Panc1 (cell line): ENCODE measurements around the gene BTBD3. TPM values are rescaled to one million over a fixed set of nuclear protein-coding genes. Genes with fewer than 3 reads are reported as not detected.

Source experiments
- ATAC-seq: fragments of 200-7000 bp; cut with Tn5 transposase; 2 replicates; pipeline ENCODE4 v1.9.1; 2020; ENCODE audit warnings: mild to moderate bottlenecking, moderate library complexity
- BruUV-seq: library from RNA; stranded (reverse); fragments of 400-500 nt; replicated peaks from 2 replicates; lab custom pipeline; 2021; lab: Mats Ljungman, UMichigan
- CTCF ChIA-PET: fragments of 300-600 bp; sonication (Branson Sonifier 250); formaldehyde crosslinking; loops from one replicate; lab custom pipeline; 2022; ENCODE audit warnings: antibody characterized with exemption; lab: Charles Lee
- POLR2A ChIA-PET: fragments of 300-600 bp; sonication (Branson Sonifier 250); formaldehyde crosslinking; loops from one replicate; lab custom pipeline; 2022; ENCODE audit warnings: antibody characterized with exemption; lab: Charles Lee
- DNase-seq: peaks from one replicate; pipeline ENCODE4 v3.0.0-alpha.2; 2010; ENCODE audit warnings: low read depth, low spot score
- H3K27ac ChIP-seq: 2 replicates; pipeline ENCODE4 v1.5.1; 2011; ENCODE audit warnings: mild to moderate bottlenecking, low read length, inconsistent platforms
- H3K27me3 ChIP-seq: fragments of 200-500 bp; sonication (Bioruptor generic); 2 replicates; pipeline ENCODE4 v1.6.0; 2014; ENCODE audit warnings: low read length, inconsistent platforms; ENCODE audit not compliant: control insufficient read depth, insufficient read depth
- H3K36me3 ChIP-seq: fragments of 200-500 bp; sonication (Bioruptor generic); 2 replicates; pipeline ENCODE4 v1.5.1; 2014; ENCODE audit warnings: inconsistent platforms, mild to moderate bottlenecking, low read length, moderate library complexity; ENCODE audit not compliant: control insufficient read depth, insufficient read depth
- H3K4me1 ChIP-seq: 2 replicates; pipeline ENCODE4 v1.5.1; 2011; ENCODE audit warnings: inconsistent platforms, mild to moderate bottlenecking, low read length, moderate library complexity; ENCODE audit not compliant: control insufficient read depth, insufficient read depth
- H3K4me3 ChIP-seq, 2 experiments: 2 replicates each; pipeline ENCODE4 v1.5.1; 2011 to 2012; ENCODE audit warnings: low read depth in 2 of 2, low read length in 2 of 2, mild to moderate bottlenecking in 2 of 2, inconsistent platforms in 1 of 2, moderate library complexity in 1 of 2
- H3K9me3 ChIP-seq: fragments of 200-500 bp; sonication (Bioruptor generic); 2 replicates; pipeline ENCODE4 v1.5.1; 2014; ENCODE audit warnings: low read depth, mild to moderate bottlenecking, inconsistent platforms, low read length, moderate library complexity; ENCODE audit not compliant: control insufficient read depth, insufficient read depth
- POLR2AphosphoS5 ChIP-seq: IDR thresholded peaks from 2 replicates; pipeline ENCODE4 v1.6.1; 2012; ENCODE audit warnings: mild to moderate bottlenecking, low read depth, low read length, moderate library complexity
- SIN3A ChIP-seq: IDR thresholded peaks from 2 replicates; pipeline ENCODE4 v1.6.1; 2012; ENCODE audit warnings: low read depth, mild to moderate bottlenecking, low read length, moderate library complexity, borderline replicate concordance; ENCODE audit not compliant: insufficient read depth
- TCF7L2 ChIP-seq: IDR thresholded peaks from 2 replicates; pipeline ENCODE4 v1.6.1; 2011; ENCODE audit warnings: mild to moderate bottlenecking, low read depth, low read length, inconsistent platforms
- in situ Hi-C: cut with HindIII; loops from 2 replicates; pipeline ENCODE4 v1.10.0; 2016; ENCODE audit warnings: low sequenced_read_pairs, low pct_unique_long_range_greater_than_20kb
- intact Hi-C: fragments of 100-400 bp; cut with micrococcal nuclease; formaldehyde crosslinking; loops from one replicate; pipeline ENCODE4 v1.10.0; 2022; ENCODE audit not compliant: unreplicated experiment
- total RNA-seq: library from RNA; stranded (reverse); gene quantifications from one replicate; pipeline ENCODE4 v1.2.1, GENCODE V29; 2021; ENCODE audit not compliant: unreplicated experiment
- TF ChIP-seq, protein P1 (sequence below), 2 experiments: IDR thresholded peaks; 2 replicates each; pipeline ENCODE4 v1.6.1; 2011 to 2012; ENCODE audit warnings: low read depth in 2 of 2, control low read depth in 1 of 2, low read length in 1 of 2, mild to moderate bottlenecking in 1 of 2, moderate library complexity in 1 of 2; ENCODE audit not compliant: insufficient read depth in 1 of 2
- TF ChIP-seq, protein P2 (sequence below): fragments of 450-650 bp; IDR thresholded peaks from 2 replicates; pipeline ENCODE4 v1.5.1; 2017; ENCODE audit warnings: mild to moderate bottlenecking

Gene BTBD3
- total RNA-seq, 1 experiment from 2014 or later = 27.6 TPM

DNA sequence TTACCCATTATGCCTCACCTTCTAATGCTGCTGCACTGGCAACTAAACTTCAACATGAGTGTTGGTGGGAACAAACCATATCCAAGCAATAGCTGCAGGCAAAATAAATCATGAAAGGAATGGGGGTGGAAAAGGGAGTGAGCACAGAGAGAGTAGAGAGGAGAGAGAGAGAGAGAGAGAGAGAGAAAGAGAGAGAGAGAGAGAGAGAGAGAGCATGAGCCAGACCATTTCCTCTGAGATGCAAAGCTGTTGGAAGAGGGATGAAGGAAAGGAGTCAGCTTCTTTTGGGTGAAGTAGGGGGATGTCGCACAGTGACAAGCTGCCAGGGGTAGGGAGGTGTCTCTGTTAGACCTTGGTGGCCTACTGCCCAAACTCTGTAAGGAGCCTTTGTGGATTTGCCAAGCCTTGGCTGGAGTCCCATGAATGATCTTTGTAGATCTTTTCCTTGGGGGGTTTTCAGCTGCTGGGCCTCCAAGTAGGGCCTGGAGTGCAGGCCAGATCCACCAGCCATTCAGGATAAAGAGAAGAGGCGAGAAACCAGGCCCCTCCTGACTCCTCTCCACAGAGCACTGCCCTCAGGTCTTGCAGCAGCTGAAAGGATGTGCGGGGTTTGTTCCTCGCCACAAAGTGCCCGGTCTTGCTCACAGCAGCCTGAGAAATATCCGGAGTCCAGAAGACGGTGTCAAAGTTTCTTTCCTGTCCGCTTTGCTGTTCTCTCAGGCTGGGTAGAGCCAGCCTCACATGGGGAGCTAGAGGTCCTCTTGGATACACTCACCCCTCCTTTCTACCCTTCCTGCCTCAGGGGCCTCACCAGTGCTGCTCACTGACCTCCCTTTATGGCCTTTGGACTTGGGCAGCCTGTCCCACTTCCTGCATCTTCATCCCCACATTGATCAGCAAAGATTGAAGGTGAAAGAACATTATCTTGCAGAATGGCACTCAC, 17.8 kb downstream of the BTBD3 start:
- in situ Hi-C loops (no loop called here), intact Hi-C loops (no loop called here)
- no peaks in the 10 kb centered on the region for H3K9me3 ChIP-seq
- no peak overlapping the region for H3K4me3 ChIP-seq
- H3K36me3 ChIP-seq = no peaks in the 10 kb centered on the region
- H3K27me3 ChIP-seq = no peaks in the 10 kb centered on the region
- DNase-seq (no peak), ATAC-seq (no peak)
- H3K27ac ChIP-seq = no peak overlapping the region
- CTCF ChIA-PET = interaction anchor here (0.5 kb wide), 1 partner anchor 705 kb away, joined by 3 read pairs; no protein-coding TSS in a partner anchor
- TF ChIP-seq TCF7L2 (no peak), POLR2AphosphoS5 (no peak), SIN3A (no peak)
- TF ChIP-seq, protein P1, sequence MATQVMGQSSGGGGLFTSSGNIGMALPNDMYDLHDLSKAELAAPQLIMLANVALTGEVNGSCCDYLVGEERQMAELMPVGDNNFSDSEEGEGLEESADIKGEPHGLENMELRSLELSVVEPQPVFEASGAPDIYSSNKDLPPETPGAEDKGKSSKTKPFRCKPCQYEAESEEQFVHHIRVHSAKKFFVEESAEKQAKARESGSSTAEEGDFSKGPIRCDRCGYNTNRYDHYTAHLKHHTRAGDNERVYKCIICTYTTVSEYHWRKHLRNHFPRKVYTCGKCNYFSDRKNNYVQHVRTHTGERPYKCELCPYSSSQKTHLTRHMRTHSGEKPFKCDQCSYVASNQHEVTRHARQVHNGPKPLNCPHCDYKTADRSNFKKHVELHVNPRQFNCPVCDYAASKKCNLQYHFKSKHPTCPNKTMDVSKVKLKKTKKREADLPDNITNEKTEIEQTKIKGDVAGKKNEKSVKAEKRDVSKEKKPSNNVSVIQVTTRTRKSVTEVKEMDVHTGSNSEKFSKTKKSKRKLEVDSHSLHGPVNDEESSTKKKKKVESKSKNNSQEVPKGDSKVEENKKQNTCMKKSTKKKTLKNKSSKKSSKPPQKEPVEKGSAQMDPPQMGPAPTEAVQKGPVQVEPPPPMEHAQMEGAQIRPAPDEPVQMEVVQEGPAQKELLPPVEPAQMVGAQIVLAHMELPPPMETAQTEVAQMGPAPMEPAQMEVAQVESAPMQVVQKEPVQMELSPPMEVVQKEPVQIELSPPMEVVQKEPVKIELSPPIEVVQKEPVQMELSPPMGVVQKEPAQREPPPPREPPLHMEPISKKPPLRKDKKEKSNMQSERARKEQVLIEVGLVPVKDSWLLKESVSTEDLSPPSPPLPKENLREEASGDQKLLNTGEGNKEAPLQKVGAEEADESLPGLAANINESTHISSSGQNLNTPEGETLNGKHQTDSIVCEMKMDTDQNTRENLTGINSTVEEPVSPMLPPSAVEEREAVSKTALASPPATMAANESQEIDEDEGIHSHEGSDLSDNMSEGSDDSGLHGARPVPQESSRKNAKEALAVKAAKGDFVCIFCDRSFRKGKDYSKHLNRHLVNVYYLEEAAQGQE (IDR thresholded peaks at IDR 0.05; ENCODE audit: insufficient read depth in 1 of 2, low read depth in 2 of 2, low read length in 1 of 2) = no peak
- TF ChIP-seq, protein P2, sequence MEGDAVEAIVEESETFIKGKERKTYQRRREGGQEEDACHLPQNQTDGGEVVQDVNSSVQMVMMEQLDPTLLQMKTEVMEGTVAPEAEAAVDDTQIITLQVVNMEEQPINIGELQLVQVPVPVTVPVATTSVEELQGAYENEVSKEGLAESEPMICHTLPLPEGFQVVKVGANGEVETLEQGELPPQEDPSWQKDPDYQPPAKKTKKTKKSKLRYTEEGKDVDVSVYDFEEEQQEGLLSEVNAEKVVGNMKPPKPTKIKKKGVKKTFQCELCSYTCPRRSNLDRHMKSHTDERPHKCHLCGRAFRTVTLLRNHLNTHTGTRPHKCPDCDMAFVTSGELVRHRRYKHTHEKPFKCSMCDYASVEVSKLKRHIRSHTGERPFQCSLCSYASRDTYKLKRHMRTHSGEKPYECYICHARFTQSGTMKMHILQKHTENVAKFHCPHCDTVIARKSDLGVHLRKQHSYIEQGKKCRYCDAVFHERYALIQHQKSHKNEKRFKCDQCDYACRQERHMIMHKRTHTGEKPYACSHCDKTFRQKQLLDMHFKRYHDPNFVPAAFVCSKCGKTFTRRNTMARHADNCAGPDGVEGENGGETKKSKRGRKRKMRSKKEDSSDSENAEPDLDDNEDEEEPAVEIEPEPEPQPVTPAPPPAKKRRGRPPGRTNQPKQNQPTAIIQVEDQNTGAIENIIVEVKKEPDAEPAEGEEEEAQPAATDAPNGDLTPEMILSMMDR = no peak
- POLR2A ChIA-PET = no interaction called here
- no peaks in the 10 kb centered on the region for H3K4me1 ChIP-seq
- BruUV-seq = no TSS peak

DNA sequence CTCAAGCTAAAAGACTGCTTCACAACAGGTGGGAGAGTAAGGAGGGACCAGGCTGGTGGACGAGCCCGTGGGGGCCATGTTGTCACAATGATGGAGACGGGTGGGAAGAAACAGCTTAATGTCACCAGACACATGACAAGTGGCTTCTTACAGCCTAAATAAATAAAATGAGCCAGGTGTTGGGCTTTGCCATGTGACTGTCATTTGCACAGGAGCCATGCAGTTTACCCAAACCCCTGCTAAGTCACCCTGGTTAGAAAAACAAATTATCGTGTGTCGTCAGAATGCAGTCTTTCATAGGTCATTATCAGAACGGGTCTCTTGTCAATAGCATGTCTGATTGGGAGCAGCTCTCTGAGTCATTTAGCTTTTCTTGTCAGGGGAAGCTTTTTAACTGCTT, 18.5 kb downstream of the BTBD3 start:
- DNase-seq (no peak), ATAC-seq (no peak)
- Histone ChIP-seq H3K27me3 (no peaks in the 10 kb centered on the region), H3K4me1 (no peaks in the 10 kb centered on the region), H3K9me3 (no peaks in the 10 kb centered on the region), H3K27ac (no peak overlapping the region), H3K36me3 (no peaks in the 10 kb centered on the region), H3K4me3 (no peak overlapping the region)
- intact Hi-C loops (no loop called here), in situ Hi-C loops (no loop called here)
- BruUV-seq = no TSS peak
- CTCF ChIA-PET = interaction anchor here (0.5 kb wide), 1 partner anchor 705 kb away, joined by 3 read pairs; no protein-coding TSS in a partner anchor
- POLR2A ChIA-PET = no interaction called here
- TF ChIP-seq POLR2AphosphoS5 (no peak), TCF7L2 (no peak)

DNA sequence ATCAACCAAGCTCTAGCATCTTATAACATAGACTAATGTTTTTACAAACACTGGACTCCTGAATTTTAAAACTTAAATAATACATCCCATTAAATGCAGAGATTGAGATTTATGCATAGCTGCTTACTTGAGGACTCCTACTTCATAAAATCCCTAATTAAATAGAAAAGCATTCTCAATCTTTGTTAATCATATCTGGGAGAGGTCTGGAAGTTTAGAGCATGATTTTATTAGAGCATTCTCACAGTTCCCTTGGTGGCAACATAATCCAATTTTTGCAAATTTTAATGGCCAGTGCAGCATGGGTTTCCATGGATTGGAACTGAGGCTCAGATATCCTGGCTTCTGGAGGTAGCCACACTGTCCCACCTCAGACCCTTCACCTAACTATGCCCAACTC, 19.5 kb downstream of the BTBD3 start:
- TF ChIP-seq, protein P1 (IDR thresholded peaks at IDR 0.05; ENCODE audit: insufficient read depth in 1 of 2, low read depth in 2 of 2, low read length in 1 of 2) = no peak
- TF ChIP-seq POLR2AphosphoS5 (no peak), TCF7L2 (no peak), SIN3A (no peak)
- TF ChIP-seq, protein P2 = no peak
- in situ Hi-C loops = no loop called here
- no peak overlapping the region for H3K4me3 ChIP-seq
- ATAC-seq (no peak), DNase-seq (no peak)
- no peaks in the 10 kb centered on the region for H3K36me3 ChIP-seq
- no peaks in the 10 kb centered on the region for H3K4me1 ChIP-seq
- no peaks in the 10 kb centered on the region for H3K9me3 ChIP-seq
- H3K27ac ChIP-seq = no peak overlapping the region
- ChIA-PET POLR2A (no interaction called here), CTCF (no interaction called here)
- intact Hi-C loops = no loop called here
- H3K27me3 ChIP-seq = no peaks in the 10 kb centered on the region
- BruUV-seq = no TSS peak
